NK-92 (cell line): ENCODE data around the gene PCDH1.
"Not testable (repeated sequence)": the region's sequence is repeated elsewhere in the genome, so short reads cannot be mapped to it uniquely, and the experiment has no call there.

ENCODE experiments used
- DNase-seq: peaks from one replicate; lab custom pipeline; 2025; ENCODE audit not compliant: unreplicated experiment; lab: John Stamatoyannopoulos, UW

Gene PCDH1

DNA sequence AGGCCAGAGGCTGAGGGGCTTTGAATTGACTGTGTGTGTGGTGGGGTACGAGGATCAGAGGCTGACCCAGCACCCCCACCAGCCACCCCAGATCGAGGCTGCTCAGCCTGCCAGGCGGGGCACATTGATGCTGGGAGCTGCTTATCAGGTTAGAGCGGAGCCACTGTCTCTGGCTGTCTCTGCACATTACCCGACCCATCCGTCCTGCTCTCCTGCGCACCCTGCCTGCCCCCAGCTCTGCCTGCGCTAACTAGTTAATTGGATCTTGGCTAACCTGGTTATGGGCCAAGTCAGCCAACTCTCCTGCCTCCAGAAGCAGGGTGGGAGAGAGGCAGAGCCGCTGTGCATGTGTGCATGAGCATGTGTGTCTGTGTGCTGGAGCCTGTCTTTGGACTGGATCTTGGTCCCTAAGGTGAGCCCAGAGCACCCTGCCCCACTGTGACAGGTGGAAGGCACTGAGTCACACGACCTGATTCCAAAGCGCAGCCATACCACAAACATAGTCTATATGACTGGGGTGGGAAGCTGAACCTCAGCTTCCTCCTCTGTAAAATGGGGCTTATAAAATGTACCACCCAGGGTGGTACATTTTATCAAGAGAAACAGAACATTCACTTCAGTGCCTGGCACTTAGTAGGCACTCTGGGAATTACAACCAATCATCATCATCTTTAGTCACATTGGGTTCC is 39.7 kb downstream of the PCDH1 start:
- no peak for DNase-seq

DNA sequence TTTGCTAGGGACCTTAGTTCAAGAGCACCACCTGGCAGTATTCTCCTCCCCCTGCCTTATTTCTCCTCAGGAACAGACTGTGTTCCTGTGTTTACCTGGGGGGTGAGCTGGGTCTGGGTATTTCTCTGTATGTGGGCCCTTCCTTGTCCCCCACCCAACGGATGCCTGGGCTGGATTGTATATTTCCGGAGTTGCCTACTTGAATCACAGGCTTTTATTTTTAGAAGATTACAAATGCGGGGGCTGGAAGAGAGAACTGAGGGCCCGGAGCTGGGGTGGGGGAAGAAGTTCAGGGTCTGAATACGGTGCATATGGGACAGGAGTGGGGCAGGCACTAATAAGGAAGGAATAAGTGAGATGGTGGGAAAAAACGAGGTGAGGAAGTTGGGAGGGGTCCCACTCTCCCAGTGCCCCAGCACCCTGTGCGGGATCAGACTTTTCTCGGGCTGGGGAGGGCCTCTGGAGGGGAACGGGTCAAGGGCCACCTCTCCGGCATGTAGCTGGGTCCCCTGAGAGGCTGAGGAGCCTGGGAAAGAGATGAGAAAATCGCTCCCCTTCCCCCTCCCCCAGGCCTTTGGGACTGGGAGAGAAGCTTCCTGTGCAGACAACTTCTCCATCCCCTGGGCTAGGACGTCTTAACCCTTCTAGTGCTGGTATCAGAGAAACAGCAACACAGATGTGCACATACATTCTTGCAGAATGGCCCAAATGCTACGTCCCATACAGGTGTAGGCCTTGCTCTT is 42.1 kb downstream of the PCDH1 start:
- DNase-seq = no peak

DNA sequence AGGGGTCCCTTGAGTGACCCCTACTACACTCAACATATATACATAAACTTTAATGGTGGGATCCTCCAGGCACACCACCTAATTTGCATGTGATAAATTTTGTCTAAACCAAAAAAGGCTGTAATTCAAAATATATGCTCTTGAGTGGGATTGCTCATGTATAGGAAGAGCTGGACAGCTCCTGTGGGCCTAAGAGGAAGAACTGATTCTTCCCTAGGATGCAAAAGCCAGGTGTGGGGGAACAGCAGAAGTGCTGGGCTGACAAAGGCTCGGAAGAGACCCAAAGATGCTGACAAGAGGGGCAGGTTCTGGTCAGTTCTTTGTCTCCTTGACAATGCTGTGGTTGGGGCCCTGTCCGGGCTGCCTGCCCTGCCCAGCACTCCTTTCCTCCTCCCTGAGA is 43.9 kb downstream of the PCDH1 start:
- DNase-seq = no peak

DNA sequence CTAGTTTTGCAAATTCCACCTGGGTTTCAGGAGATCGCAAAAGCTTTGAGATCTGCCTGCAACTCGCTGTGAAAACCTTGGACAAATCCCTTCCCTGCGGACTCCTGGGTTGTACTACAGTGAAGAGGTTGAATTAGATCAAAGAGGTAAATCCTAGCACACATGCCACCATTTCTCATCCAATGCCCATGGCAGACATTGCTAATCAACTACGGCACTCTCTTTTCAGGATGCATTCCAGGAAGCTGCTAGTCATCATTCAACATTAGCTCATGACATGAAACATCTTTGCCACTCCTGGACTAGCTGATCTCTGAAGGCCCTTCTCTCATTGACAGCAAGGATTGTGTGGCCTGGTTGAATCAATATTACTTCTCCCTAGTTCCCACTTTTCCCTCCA is 46.1 kb downstream of the PCDH1 start:
- DNase-seq = no peak

DNA sequence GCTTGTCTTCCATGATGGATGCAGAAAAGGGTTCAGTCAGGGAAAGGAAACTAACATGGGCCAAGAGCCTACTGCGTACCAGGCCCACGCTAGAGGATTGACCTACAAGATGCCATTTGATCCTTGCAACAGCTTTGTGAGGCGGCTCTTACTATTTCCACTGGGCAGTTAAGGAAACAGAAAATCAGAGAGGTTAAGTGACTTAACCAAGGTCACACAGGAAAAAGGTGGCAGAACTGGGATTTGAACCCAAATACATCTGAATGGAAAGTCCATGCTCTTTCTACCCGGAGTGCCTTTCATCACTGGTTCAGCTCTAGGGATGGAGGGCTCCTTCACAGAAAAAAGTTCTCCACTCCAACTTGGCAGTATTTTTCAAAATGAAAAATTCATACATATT is 50.0 kb downstream of the PCDH1 start:
- DNase-seq = no peak

DNA sequence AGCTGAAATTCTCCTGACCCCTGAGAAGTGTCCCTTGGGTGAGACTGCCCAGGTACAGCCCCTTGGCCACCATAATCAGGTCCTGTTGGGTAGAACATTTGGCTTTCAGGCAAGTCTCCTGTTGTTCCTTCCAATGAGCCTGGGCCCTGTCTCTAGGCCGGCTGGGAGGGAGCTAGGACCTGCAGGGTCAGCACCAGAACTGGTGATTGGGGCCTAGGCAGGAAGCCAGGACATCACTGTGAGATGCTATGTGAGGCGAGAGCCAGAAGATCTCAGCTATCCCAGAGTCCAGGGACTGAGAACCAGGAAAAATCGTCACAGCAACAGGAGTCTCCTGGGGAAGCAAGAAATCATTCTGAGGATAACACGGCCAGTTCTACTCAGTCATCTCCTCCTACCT is 51.5 kb downstream of the PCDH1 start:
- no peak for DNase-seq

DNA sequence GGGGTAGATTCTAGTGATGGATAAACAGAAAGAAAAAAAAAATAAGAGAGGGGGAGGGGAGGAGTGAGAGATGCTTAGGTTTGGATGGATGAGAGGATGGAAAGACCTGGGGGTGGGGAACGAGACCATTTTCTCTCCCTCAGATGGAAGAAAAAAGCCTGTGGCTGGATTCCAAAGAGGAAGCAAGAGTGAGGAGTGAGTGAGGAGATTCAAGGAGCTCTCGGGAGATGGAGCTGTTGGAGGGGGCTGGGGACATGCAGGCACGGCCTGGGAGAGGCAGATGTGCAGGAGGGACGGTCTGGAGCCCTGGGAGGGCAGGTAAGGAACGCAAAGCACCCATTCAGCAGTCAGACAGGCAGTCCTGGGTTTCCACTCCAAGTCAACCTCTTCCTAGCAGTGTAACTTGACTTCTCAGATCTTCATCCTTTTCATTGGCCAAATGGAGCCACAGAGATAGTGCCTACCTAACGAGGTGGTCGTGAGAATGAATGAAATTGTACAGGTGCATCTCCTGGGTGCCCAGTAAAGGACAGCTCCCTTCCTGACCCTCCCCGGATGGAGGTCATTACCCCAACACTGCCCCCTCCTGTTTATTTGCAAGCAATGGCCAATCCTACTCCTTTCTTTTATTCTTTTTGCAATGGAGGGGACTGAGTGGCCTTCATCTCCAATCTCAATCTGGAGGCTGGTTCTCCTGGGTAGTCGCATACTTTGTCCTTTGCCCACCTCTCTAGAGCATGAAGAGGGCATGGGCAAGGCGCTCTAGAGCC is 52.2 kb downstream of the PCDH1 start:
- no peak for DNase-seq

DNA sequence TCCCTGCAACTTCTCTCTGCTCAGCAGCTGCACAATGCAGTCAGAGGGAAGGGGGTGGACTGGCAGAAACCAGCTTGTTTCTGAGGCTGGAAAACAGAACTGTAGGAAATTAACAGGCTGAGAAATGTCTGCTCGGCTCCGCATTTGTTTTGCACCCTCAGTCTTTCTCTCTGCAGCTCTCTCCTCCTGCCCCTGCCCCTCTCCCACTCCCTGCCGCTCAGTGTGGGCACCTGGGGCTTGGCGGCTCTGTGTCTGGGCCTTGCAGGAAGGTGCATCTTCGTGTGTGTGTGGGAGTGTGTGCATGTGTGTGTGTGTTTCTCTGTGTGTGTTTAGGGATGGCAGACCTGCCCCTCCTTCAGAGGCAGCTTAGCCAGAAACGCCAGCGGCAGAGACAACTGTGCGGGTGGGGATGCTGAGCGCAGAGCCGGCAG is 53.0 kb downstream of the PCDH1 start:
- DNase-seq = no peak

DNA sequence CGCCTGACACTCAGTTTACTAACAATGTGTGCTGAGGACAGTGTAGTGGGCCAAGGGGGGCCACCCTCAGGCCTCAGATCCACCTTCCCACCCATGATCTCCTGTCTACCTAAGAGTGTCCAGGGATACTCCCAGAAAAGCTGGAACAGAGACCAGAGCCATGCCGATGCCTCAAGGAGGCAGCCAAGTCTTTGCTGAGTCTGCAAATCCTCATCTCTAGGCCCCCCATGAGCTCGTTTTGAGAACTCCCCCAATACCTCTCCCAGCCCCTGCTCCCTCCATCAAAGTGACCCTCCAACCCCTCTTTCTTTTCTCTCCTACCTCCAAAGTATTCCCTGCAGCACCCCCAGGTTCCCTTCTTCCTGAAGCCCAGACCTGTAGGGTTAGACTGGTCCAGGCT is 53.5 kb downstream of the PCDH1 start:
- DNase-seq = no peak

DNA sequence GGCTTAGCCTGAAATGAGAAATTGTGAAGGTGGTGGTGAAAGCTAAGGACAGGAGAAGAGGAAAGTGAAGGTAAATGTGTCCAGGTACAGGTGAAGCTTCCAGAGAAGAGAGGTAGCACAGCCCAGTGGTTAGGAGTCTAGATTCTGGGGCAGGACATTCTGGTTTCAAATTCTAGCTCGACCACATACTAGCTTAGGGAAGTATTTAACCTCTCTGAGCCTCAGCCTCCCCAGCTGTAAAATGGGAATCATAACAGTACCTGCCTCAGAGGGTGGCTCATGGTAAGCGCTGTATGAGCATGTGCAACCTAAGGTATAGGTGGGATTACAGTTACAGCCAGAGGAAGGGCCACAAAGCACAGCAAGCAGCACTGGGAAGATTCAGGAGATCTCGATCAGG is 55.2 kb downstream of the PCDH1 start:
- DNase-seq = no peak

DNA sequence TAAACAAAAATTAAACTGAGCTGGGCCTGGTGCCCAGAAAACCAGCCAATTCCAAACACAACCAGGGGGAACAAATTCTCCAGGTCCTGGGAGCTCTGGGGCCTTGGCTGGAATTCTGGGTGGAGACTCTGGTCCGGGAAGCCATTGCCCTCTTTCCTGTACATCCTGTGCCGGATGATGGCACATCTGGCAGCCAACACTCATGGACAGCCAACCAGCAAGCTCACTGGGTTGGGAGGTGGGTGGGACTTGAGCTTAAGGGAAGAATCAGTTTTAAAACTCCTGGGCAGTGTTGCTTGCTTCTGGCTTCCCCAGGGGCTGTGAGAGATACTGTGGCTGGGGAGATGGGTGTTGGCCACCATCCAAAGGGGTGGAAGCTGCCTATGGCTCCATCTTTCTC is 56.1 kb downstream of the PCDH1 start:
- no peak for DNase-seq

DNA sequence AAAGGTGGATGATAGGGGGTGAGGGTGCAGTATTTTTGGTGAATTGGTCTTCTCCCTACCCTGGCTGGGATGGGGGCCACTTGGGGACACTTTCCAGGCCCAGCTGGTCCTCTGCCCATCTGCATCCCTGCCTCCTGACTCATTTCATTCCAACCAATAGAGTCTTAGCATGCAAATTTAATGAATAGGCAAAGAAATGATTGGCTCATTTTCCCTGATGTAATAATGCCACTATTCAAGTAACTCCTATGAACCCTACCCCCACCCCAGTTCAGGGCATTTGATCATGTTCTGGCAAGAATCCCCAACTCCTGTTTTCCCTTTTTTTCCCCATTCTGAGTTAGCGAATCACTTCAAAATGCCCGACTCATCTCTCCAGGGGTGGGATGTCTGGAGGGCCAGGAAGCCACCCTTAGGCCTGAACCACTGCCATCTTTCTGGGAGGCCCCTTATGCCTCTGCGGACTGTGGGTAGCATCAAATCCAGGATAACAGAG is 56.7 kb downstream of the PCDH1 start:
- no peak for DNase-seq

DNA sequence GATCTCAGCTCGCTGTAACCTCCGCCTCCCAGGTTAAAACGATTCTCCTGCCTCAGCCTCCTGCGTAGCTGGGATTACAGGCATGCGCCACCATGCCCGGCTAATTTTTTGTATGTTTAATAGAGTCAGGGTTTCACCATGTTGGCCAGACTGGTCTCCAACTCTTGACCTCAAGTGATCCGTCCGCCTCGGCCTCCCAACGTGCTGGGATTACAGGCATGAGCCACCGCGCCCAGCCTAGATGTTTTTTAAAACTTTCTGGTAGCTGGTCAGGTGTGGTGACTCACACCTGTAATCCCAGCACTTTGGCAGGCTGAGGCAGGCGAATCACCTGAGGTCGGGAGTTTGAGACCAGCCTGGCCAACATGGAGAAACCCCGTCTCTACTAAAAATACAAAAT is 57.5 kb downstream of the PCDH1 start:
- DNase-seq = not testable (repeated sequence)

DNA sequence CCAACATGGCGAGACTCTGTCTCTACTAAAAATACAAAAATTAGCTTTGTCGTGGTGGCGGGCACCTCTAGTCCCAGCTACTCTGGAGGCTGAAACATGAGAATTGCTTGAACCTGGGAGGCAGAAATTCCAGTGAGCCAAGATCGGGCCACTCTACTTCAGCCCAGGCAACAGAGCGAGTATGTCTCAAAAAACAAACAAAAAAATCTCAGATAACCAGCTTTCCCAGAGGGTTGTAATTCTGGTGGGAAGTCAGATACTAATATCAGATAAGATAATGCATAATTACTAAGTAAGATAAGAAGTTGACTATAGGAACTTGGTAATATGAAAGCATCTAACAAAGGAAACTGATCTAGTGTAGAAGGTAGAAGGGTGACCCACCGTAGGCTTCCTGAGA is 60.6 kb downstream of the PCDH1 start:
- DNase-seq = no peak

DNA sequence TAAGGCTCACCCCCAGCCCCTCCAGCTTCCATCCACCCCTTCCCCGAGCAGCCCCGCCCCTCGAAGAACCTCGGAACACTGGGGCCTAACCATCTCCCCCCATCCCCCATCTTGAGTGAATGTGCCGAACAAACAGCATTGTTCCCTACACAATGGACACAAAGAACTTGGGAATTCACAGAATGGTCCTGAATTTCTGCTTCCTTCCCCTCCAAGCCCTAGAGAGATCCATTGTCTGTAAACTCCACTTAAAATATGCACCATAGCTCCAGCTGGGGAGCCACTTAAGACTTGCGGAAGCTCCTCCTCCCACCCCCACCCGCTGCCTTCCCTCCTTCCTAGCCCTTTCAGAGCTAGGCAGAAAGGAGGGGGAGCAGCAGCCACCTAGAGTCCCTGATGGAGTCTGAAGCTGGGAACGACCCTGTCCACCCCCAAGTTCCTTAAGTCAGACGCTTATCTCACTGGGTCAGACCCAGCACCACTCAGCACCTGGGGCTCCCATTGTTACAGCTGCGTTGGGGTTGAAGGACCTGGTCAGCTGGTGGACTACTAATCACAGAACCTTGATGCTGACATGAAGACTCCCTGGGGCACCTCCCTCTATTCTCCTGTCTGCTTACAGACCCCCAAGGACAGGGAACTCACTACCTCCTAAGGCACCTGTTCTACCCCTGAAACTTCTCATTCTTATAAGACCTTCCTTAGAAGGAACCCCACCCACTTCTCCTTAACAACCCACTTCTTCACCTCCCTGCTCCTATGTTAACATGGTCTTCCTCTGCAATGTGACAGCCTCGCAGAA is 61.4 kb downstream of the PCDH1 start:
- no peak for DNase-seq

DNA sequence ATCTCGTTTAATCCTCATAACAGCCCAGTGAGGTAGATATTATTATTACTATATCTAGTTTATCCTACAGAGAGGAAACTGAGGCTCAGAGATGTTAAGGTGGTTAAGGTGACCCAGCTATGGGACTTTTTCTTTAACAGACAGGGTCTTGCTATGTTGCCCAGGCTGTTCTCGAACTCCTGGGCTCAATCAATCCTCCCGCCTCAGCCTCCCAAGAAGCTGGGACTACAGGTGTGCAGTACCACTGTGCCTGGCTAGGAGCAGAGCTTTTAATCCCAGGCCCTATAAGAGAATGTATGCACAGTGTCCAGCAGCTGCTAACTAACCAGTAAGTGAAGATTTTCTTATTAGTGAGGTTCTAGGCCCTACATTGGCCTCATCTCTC is 62.4 kb downstream of the PCDH1 start:
- no peak for DNase-seq

DNA sequence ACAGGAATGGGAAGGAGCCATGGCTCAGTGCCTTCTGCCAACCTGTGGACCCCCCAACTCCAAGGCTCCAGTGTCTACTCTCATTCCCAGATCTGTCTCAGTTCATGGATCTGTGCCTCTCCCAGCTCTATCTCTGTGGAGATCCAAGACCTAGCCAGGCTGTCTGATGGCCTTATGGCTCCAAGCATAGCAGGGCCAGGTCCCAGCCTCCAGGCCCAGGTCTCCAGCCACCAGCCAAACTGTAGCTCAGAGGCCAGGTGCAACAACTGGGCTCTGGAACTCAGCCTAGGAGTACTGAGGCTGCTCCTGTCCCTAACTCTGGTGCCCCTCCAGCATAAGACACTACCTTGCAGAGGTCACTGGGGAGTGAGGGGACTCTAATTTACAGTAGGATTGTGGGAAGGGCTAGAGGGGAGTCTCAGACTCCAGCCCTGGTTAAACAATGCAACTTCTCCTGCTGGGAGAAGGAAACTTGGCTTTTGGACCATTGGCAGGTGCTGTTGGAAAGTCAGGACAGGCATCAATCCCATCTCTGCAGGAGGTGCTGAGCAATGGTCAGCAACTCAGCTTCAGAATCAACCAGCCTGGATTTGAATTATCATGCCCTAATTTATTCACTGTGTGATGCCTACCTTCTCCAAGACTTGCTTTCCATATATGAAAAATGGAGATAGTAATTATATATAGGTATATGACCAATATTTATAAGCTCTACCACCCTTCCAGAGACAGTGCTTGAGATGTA is 63.0 kb downstream of the PCDH1 start:
- DNase-seq = no peak

DNA sequence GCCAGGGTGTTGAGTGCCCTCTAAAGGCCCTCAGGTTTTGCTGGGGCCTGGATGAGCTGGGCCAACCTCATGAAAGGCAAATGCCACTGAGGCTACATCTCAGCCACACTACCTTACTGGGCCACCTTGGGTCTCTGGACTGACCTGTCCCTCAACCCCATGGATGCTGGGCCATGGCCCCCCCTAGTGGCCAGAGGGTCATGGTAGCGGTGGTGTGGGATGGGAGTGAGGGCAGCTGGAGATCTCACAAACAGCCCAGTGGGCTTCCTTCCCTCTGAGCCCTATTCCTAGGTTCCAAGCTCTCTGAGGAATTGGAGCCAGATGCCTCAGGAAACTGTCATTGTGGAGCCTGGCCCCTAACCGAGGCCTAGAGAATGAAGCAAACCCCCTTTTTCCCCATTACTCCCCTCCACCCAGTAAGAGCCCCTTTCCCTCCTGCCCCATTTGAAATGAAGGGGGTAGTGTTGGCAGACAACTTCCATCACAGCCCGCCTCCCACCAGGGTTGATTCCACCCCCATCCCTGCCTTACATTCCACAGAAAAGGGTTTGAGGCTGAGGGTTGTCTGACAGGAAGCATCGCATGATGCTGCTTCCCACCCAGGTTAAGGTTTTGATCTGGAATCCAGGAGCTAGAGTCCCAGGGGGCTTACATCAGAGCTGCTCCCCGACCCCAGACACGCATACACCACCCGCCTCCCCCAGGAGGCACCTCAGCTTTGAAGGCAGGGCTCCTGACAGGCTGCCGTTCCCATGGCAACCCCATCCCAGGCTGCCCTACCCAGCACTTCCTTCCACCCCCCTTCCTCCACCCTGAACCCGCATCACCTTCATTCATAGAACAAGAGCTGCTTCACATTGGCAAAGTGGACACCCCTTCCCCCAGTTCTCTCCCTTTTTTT is 63.9 kb downstream of the PCDH1 start:
- no peak for DNase-seq

DNA sequence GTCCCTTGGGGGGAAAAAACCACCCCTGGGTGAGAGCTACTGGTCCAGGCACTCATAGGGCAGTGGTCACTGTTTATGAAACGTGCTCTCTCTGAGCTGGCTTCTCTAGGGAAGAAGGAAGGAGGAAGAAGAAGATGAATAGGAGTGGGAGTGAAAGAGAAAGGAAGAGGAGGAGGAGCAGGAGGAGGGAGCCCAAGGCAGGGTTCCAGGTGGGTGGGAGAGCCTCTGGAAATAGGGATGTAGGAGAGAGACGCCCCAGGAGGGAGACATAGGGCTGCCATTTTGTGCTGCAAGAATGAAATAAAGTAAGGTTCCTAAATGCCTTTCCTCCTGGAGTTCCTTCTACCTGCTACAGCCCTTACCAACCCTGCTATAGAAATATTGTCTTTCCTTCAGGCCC is 65.7 kb downstream of the PCDH1 start:
- no peak for DNase-seq
